Left ventricle myocardium inferior (tissue), 1 donor: ENCODE results near the gene PYROXD2. TPM values are rescaled to one million over a fixed set of nuclear protein-coding genes. Genes with fewer than 3 reads are reported as not detected.

Experiments used
- DNase-seq: peaks from one replicate; pipeline ENCODE4 v3.0.0-alpha.2; 2020
- H3K27ac ChIP-seq: fragments of 200-600 bp; replicated peaks from 2 replicates; pipeline ENCODE4 v1.8.0; 2021
- H3K27me3 ChIP-seq: fragments of 200-600 bp; 2 replicates; pipeline ENCODE4 v1.8.0; 2021; ENCODE audit warnings: low read depth
- H3K36me3 ChIP-seq: fragments of 200-600 bp; 2 replicates; pipeline ENCODE4 v1.8.0; 2021
- H3K4me1 ChIP-seq: fragments of 200-600 bp; 2 replicates; pipeline ENCODE4 v1.8.0; 2021
- H3K4me3 ChIP-seq: fragments of 200-600 bp; 2 replicates; pipeline ENCODE4 v1.8.0; 2021; ENCODE audit warnings: mild to moderate bottlenecking, moderate library complexity
- H3K9me3 ChIP-seq: fragments of 200-600 bp; replicated peaks from 2 replicates; pipeline ENCODE4 v1.8.0; 2021
- CTCF ChIP-seq: fragments of 200-600 bp; IDR thresholded peaks from 2 replicates; pipeline ENCODE4 v1.8.0; 2021; ENCODE audit warnings: antibody characterized with exemption, mild to moderate bottlenecking, borderline replicate concordance
- intact Hi-C: fragments of 100-400 bp; cut with micrococcal nuclease; formaldehyde crosslinking; loops from one replicate; pipeline ENCODE4 v1.11.0; 2022
- total RNA-seq: library from RNA; stranded (reverse); fragmentation: NEBNext Ultra II Directional; extraction: Animal tissue kit (Norgen Biotek cat#: 25700); gene quantifications from one replicate; pipeline ENCODE4 v1.2.1, GENCODE V29; 2021
- donor health status: DM: no; HTN: yes; CAD: no; lungs with severe emphysema.

The PYROXD2 gene
- total RNA-seq, 1 donor from 2014 or later = 10.4 TPM

- intact Hi-C loops = no loop called here
- H3K27ac ChIP-seq = no peak overlapping the region
Measured at GRCh38 chr10:98377536-98377935, 37.4 kb downstream of the PYROXD2 start.

GRCh38 chr10:98377001-98377400, 38.0 kb downstream of the PYROXD2 start:
- Histone ChIP-seq H3K27me3 (no peaks in the 10 kb centered on the region), H3K27ac (no peak overlapping the region), H3K4me3 (no peak overlapping the region), H3K4me1 (peaks cover 17% of the 10 kb centered on the region), H3K36me3 (peaks cover 14% of the 10 kb centered on the region), H3K9me3 (peaks cover 10% of the 10 kb centered on the region)
- intact Hi-C loops = no loop called here
- TF ChIP-seq CTCF = no peak
- no peak for DNase-seq

More at GRCh38 chr10:98377536-98377935, 37.4 kb downstream of the PYROXD2 start:
- DNase-seq = no peak
- no peak overlapping the region for H3K4me3 ChIP-seq
- no peaks in the 10 kb centered on the region for H3K27me3 ChIP-seq
- peaks cover 17% of the 10 kb centered on the region for H3K4me1 ChIP-seq
- H3K9me3 ChIP-seq = peaks cover 10% of the 10 kb centered on the region
- no peak for TF ChIP-seq CTCF
- H3K36me3 ChIP-seq = peaks cover 19% of the 10 kb centered on the region

GRCh38 chr10:98376485-98376884, 38.5 kb downstream of the PYROXD2 start:
- no peak for TF ChIP-seq CTCF
- Histone ChIP-seq H3K4me3 (no peak overlapping the region), H3K27me3 (no peaks in the 10 kb centered on the region), H3K36me3 (peaks cover 14% of the 10 kb centered on the region), H3K27ac (no peak overlapping the region), H3K4me1 (peaks cover 17% of the 10 kb centered on the region), H3K9me3 (peaks cover 10% of the 10 kb centered on the region)
- intact Hi-C loops = no loop called here
- DNase-seq = no peak

- intact Hi-C loops = no loop called here
- peaks cover 10% of the 10 kb centered on the region for H3K9me3 ChIP-seq
- no peak overlapping the region for H3K27ac ChIP-seq
- DNase-seq = no peak
- no peaks in the 10 kb centered on the region for H3K27me3 ChIP-seq
- TF ChIP-seq CTCF = no peak
- H3K4me3 ChIP-seq = no peak overlapping the region
- peaks cover 28% of the 10 kb centered on the region for H3K4me1 ChIP-seq
- H3K36me3 ChIP-seq = peaks cover 3% of the 10 kb centered on the region
Measured at GRCh38 chr10:98374217-98374985, 40.6 kb downstream of the PYROXD2 start.

- no peak for TF ChIP-seq CTCF
- H3K36me3 ChIP-seq = no peaks in the 10 kb centered on the region
- H3K9me3 ChIP-seq = peaks cover 10% of the 10 kb centered on the region
- DNase-seq = no peak
- peaks cover 30% of the 10 kb centered on the region for H3K4me1 ChIP-seq
- H3K4me3 ChIP-seq = no peak overlapping the region
- intact Hi-C loops = no loop called here
- no peak overlapping the region for H3K27ac ChIP-seq
- no peaks in the 10 kb centered on the region for H3K27me3 ChIP-seq
Measured at GRCh38 chr10:98373260-98374040, 41.5 kb downstream of the PYROXD2 start.
